ENCODE measurements around the gene WASF2.
"Not testable (repeated sequence)": the region's sequence is repeated elsewhere in the genome, so short reads cannot be mapped to it uniquely, and the experiment has no call there.

The WASF2 gene

GRCh38 chr1:27409669-27410068 is 80.3 kb downstream of the WASF2 start:
- peaks cover 15% of the 10 kb centered on the region; the same call in 1 of the 2 replicates for H3K36me3 ChIP-seq (ENCODE audit: low read length)
- H3K9me2 ChIP-seq (replicated peaks; ENCODE audit: insufficient read depth, low read length): no peaks in the 10 kb centered on the region
- no peak overlapping the region for H3K27ac ChIP-seq (ENCODE audit: low read depth, low read length)
- H2AFZ ChIP-seq (ENCODE audit: low read depth, low read length, severe bottlenecking): no peak overlapping the region
- H3K79me2 ChIP-seq (ENCODE audit: insufficient read depth, low read length): no peaks in the 10 kb centered on the region
- TF ChIP-seq EZH2phosphoT487 (conservative IDR thresholded peaks at IDR 0.05; ENCODE audit: low read length) (no peak), CTCF (IDR thresholded peaks at IDR 0.05; ENCODE audit: insufficient read depth, low read length, poor library complexity, severe bottlenecking) (no peak)
- H3K4me3 ChIP-seq (ENCODE audit: insufficient read depth, low read length, poor library complexity, severe bottlenecking): no peak overlapping the region
- no peaks in the 10 kb centered on the region for H3F3A ChIP-seq (ENCODE audit: insufficient read depth)
- no peak overlapping the region for H3K4me2 ChIP-seq (ENCODE audit: low read depth, low read length, poor library complexity, severe bottlenecking)
- no peaks in the 10 kb centered on the region for H4K20me1 ChIP-seq (ENCODE audit: low read depth, low read length)
- H3K27me3 ChIP-seq (ENCODE audit: low read length): no peaks in the 10 kb centered on the region
- no peak overlapping the region for H3K9ac ChIP-seq (ENCODE audit: low read length)
- H3K9me3 ChIP-seq (ENCODE audit: insufficient read depth, low read length): no peaks in the 10 kb centered on the region

- H4K20me1 ChIP-seq (ENCODE audit: low read depth, low read length): no peaks in the 10 kb centered on the region
- no peaks in the 10 kb centered on the region for H3K9me2 ChIP-seq (replicated peaks; ENCODE audit: insufficient read depth, low read length)
- no peaks in the 10 kb centered on the region for H3K9me3 ChIP-seq (ENCODE audit: insufficient read depth, low read length)
- no peak overlapping the region for H3K4me2 ChIP-seq (ENCODE audit: low read depth, low read length, poor library complexity, severe bottlenecking)
- 0 out of 2 replicates have a peak, but pooled peaks cover 4% of the 10 kb centered on the region for H3F3A ChIP-seq (ENCODE audit: insufficient read depth)
- H3K79me2 ChIP-seq (ENCODE audit: insufficient read depth, low read length): no peaks in the 10 kb centered on the region
- H3K4me3 ChIP-seq (ENCODE audit: insufficient read depth, low read length, poor library complexity, severe bottlenecking): no peak overlapping the region
- TF ChIP-seq EZH2phosphoT487 (conservative IDR thresholded peaks at IDR 0.05; ENCODE audit: low read length): no peak
- TF ChIP-seq CTCF (IDR thresholded peaks at IDR 0.05; ENCODE audit: insufficient read depth, low read length, poor library complexity, severe bottlenecking): no peak
- no peak overlapping the region for H2AFZ ChIP-seq (ENCODE audit: low read depth, low read length, severe bottlenecking)
- no peak overlapping the region for H3K27ac ChIP-seq (ENCODE audit: low read depth, low read length)
- H3K27me3 ChIP-seq (ENCODE audit: low read length): no peaks in the 10 kb centered on the region
- H3K9ac ChIP-seq (ENCODE audit: low read length): no peak overlapping the region
- H3K36me3 ChIP-seq (ENCODE audit: low read length): peaks cover 6% of the 10 kb centered on the region; the same call in 1 of the 2 replicates
Measured at GRCh38 chr1:27408151-27408550, 81.8 kb downstream of the WASF2 start.

- not testable (repeated sequence) for H3K27me3 ChIP-seq (ENCODE audit: low read length); H2AFZ ChIP-seq (ENCODE audit: low read depth, low read length, severe bottlenecking); H3K4me3 ChIP-seq (ENCODE audit: insufficient read depth, low read length, poor library complexity, severe bottlenecking); H3K9me3 ChIP-seq (ENCODE audit: insufficient read depth, low read length); H4K20me1 ChIP-seq (ENCODE audit: low read depth, low read length); H3K9me2 ChIP-seq (replicated peaks; ENCODE audit: insufficient read depth, low read length); H3K4me2 ChIP-seq (ENCODE audit: low read depth, low read length, poor library complexity, severe bottlenecking); H3K27ac ChIP-seq (ENCODE audit: low read depth, low read length); H3K79me2 ChIP-seq (ENCODE audit: insufficient read depth, low read length); H3K9ac ChIP-seq (ENCODE audit: low read length); H3K36me3 ChIP-seq (ENCODE audit: low read length); H3F3A ChIP-seq (ENCODE audit: insufficient read depth)
Measured at GRCh38 chr1:27406791-27407190, 83.2 kb downstream of the WASF2 start.

GRCh38 chr1:27406362-27406680 is 83.6 kb downstream of the WASF2 start:
- TF ChIP-seq CTCF (IDR thresholded peaks at IDR 0.05; ENCODE audit: insufficient read depth, low read length, poor library complexity, severe bottlenecking) (no peak), EZH2phosphoT487 (conservative IDR thresholded peaks at IDR 0.05; ENCODE audit: low read length) (no peak)
- no peaks in the 10 kb centered on the region for H3K9me3 ChIP-seq (ENCODE audit: insufficient read depth, low read length)
- peaks cover 5% of the 10 kb centered on the region; the same call in 1 of the 2 replicates for H3F3A ChIP-seq (ENCODE audit: insufficient read depth)
- H3K36me3 ChIP-seq (ENCODE audit: low read length): 0 out of 2 replicates have a peak, but pooled peaks cover 3% of the 10 kb centered on the region
- no peak overlapping the region for H3K27ac ChIP-seq (ENCODE audit: low read depth, low read length)
- H3K4me2 ChIP-seq (ENCODE audit: low read depth, low read length, poor library complexity, severe bottlenecking): no peak overlapping the region
- H3K9ac ChIP-seq (ENCODE audit: low read length): no peak overlapping the region
- H2AFZ ChIP-seq (ENCODE audit: low read depth, low read length, severe bottlenecking): no peak overlapping the region
- no peaks in the 10 kb centered on the region for H4K20me1 ChIP-seq (ENCODE audit: low read depth, low read length)
- H3K79me2 ChIP-seq (ENCODE audit: insufficient read depth, low read length): no peaks in the 10 kb centered on the region
- H3K9me2 ChIP-seq (replicated peaks; ENCODE audit: insufficient read depth, low read length): no peaks in the 10 kb centered on the region
- H3K4me3 ChIP-seq (ENCODE audit: insufficient read depth, low read length, poor library complexity, severe bottlenecking): no peak overlapping the region
- H3K27me3 ChIP-seq (ENCODE audit: low read length): no peaks in the 10 kb centered on the region

- not testable (repeated sequence) for H3K9ac ChIP-seq (ENCODE audit: low read length); H4K20me1 ChIP-seq (ENCODE audit: low read depth, low read length); H3K79me2 ChIP-seq (ENCODE audit: insufficient read depth, low read length); H2AFZ ChIP-seq (ENCODE audit: low read depth, low read length, severe bottlenecking); H3K27ac ChIP-seq (ENCODE audit: low read depth, low read length); H3K4me3 ChIP-seq (ENCODE audit: insufficient read depth, low read length, poor library complexity, severe bottlenecking); H3K4me2 ChIP-seq (ENCODE audit: low read depth, low read length, poor library complexity, severe bottlenecking); H3F3A ChIP-seq (ENCODE audit: insufficient read depth); H3K9me3 ChIP-seq (ENCODE audit: insufficient read depth, low read length); H3K27me3 ChIP-seq (ENCODE audit: low read length); H3K9me2 ChIP-seq (replicated peaks; ENCODE audit: insufficient read depth, low read length); H3K36me3 ChIP-seq (ENCODE audit: low read length)
Measured at GRCh38 chr1:27405598-27406361, 84.2 kb downstream of the WASF2 start.

All from SU-DHL-6 (cell line).